Measurements from ENCODE around the gene COL16A1. TPM values are rescaled to one million over a fixed set of nuclear protein-coding genes. Genes with fewer than 3 reads are reported as not detected.

Gene COL16A1
- total and polyA plus RNA-seq, 7 experiments from 2014 or later = 0.31 to 0.37 TPM; not detected in 5

GRCh38 chr1:31620631-31621497 lies 83.0 kb downstream of the COL16A1 start:
- H3K27ac Mint-ChIP-seq = no peak overlapping the region
- no peaks in the 10 kb centered on the region for H3K4me1 ChIP-seq (ENCODE audit: control insufficient read depth in 2 of 2, insufficient read depth in 2 of 2, low read length in 2 of 2)
- no peak for ATAC-seq
- no peak overlapping the region for H3K4me3 ChIP-seq (ENCODE audit: low read length)
- H3K36me3 ChIP-seq (ENCODE audit: control insufficient read depth in 2 of 3, insufficient read depth in 3 of 3, low read length in 3 of 3) = no peaks in the 10 kb centered on the region
- H3K27me3 ChIP-seq (ENCODE audit: control insufficient read depth in 2 of 2, insufficient read depth in 2 of 2, low read length in 2 of 2) = peaks cover 0 to 3% of the 10 kb centered on the region in 2 donors
- no peak overlapping the region for H3K27ac ChIP-seq (ENCODE audit: low read depth, low read length)
- intact Hi-C loops (cut with micrococcal nuclease) = no loop called here
- no peaks in the 10 kb centered on the region for H3K9me3 ChIP-seq (ENCODE audit: control insufficient read depth in 2 of 3, low read length in 3 of 3)
- peaks cover 25 to 32% (median 26%) of the 10 kb centered on the region in 5 donors for H3K27me3 Mint-ChIP-seq
- ChIA-PET CTCF (no interaction called here), POLR2A (no interaction called here)
- peaks cover 0 to 7% (median 1%) of the 10 kb centered on the region in 5 donors for H3K36me3 Mint-ChIP-seq
- peaks cover 0 to 10% (median 8%) of the 10 kb centered on the region in 7 donors for H3K4me1 Mint-ChIP-seq
- no peak overlapping the region for H3K4me3 Mint-ChIP-seq
- DNase-seq = no peak
- no peaks in the 10 kb centered on the region for H3K9me3 Mint-ChIP-seq

- H3K27ac Mint-ChIP-seq = no peak overlapping the region
- H3K36me3 Mint-ChIP-seq = peaks cover 0 to 6% (median 0%) of the 10 kb centered on the region in 5 donors
- no peak for DNase-seq
- ChIA-PET CTCF (interaction anchor here (0.9 to 1.4 kb wide), 2 partner anchors 10 to 14 kb away, joined by 3 read pairs; no protein-coding TSS in a partner anchor), POLR2A (interaction anchor here (0.5 kb wide), 1 partner anchor 234 kb away, joined by 4 read pairs; no protein-coding TSS in a partner anchor)
- Histone ChIP-seq H3K4me3 (ENCODE audit: low read length) (no peak overlapping the region), H3K9me3 (ENCODE audit: control insufficient read depth in 2 of 3, low read length in 3 of 3) (no peaks in the 10 kb centered on the region), H3K36me3 (ENCODE audit: control insufficient read depth in 2 of 3, insufficient read depth in 3 of 3, low read length in 3 of 3) (no peaks in the 10 kb centered on the region), H3K27ac (ENCODE audit: low read depth, low read length) (no peak overlapping the region), H3K4me1 (ENCODE audit: control insufficient read depth in 2 of 2, insufficient read depth in 2 of 2, low read length in 2 of 2) (no peaks in the 10 kb centered on the region), H3K27me3 (ENCODE audit: control insufficient read depth in 2 of 2, insufficient read depth in 2 of 2, low read length in 2 of 2) (peaks cover 0 to 3% of the 10 kb centered on the region in 2 donors)
- peaks cover 29 to 37% (median 30%) of the 10 kb centered on the region in 5 donors for H3K27me3 Mint-ChIP-seq
- ATAC-seq = no peak
- peak overlapping the region in 4 of 10 donors; percentile 12 to 64 (median 59) for H3K4me3 Mint-ChIP-seq
- H3K9me3 Mint-ChIP-seq = no peaks in the 10 kb centered on the region
- intact Hi-C loops (cut with micrococcal nuclease) = loop anchor here in 1 of 2 donors (1.0 kb wide), 1 partner anchor 55 kb away; no protein-coding TSS in a partner anchor
- peaks cover 0 to 10% (median 6%) of the 10 kb centered on the region in 7 donors for H3K4me1 Mint-ChIP-seq
Measured at GRCh38 chr1:31618916-31619846, 84.6 kb downstream of the COL16A1 start.

GRCh38 chr1:31617916-31618746 lies 85.7 kb downstream of the COL16A1 start:
- DNase-seq = peak in 8 of 9 donors; percentile 22 to 46 (median 36)
- Histone ChIP-seq H3K4me1 (ENCODE audit: control insufficient read depth in 2 of 2, insufficient read depth in 2 of 2, low read length in 2 of 2) (no peaks in the 10 kb centered on the region), H3K27me3 (ENCODE audit: control insufficient read depth in 2 of 2, insufficient read depth in 2 of 2, low read length in 2 of 2) (peaks cover 0 to 3% of the 10 kb centered on the region in 2 donors), H3K27ac (ENCODE audit: low read depth, low read length) (no peak overlapping the region), H3K36me3 (ENCODE audit: control insufficient read depth in 2 of 3, insufficient read depth in 3 of 3, low read length in 3 of 3) (no peaks in the 10 kb centered on the region), H3K9me3 (ENCODE audit: control insufficient read depth in 2 of 3, low read length in 3 of 3) (no peaks in the 10 kb centered on the region), H3K4me3 (ENCODE audit: low read length) (peak overlapping the region; percentile 24)
- CTCF ChIA-PET = interaction anchor here (0.9 to 1.4 kb wide), 2 partner anchors 9 to 15 kb away, joined by 3 read pairs; no protein-coding TSS in a partner anchor
- POLR2A ChIA-PET = interaction anchor here (0.5 kb wide), 1 partner anchor 235 kb away, joined by 4 read pairs; no protein-coding TSS in a partner anchor
- no peaks in the 10 kb centered on the region for H3K36me3 Mint-ChIP-seq
- peaks cover 29 to 37% (median 30%) of the 10 kb centered on the region in 5 donors for H3K27me3 Mint-ChIP-seq
- no peaks in the 10 kb centered on the region for H3K9me3 Mint-ChIP-seq
- H3K4me1 Mint-ChIP-seq = peaks cover 0 to 10% (median 5%) of the 10 kb centered on the region in 7 donors
- ATAC-seq = peak; percentile 77
- intact Hi-C loops (cut with micrococcal nuclease) = loop anchor here in 1 of 2 donors (1.0 kb wide), 1 partner anchor 54 kb away; no protein-coding TSS in a partner anchor
- no peak overlapping the region for H3K27ac Mint-ChIP-seq
- H3K4me3 Mint-ChIP-seq = peak overlapping the region in 7 of 10 donors; percentile 33 to 63 (median 51)

- Mint-ChIP-seq H3K27me3 (peaks cover 29 to 37% (median 33%) of the 10 kb centered on the region in 5 donors), H3K27ac (peak within 1 kb of the TSS in 1 of 9 donors; percentile 59), H3K4me1 (peaks cover 0 to 10% (median 5%) of the 10 kb centered on the region in 7 donors), H3K9me3 (no peaks in the 10 kb centered on the region), H3K4me3 (peak within 1 kb of the TSS; percentile 29 to 86 (median 74)), H3K36me3 (no peaks in the 10 kb centered on the region)
- Histone ChIP-seq H3K4me1 (ENCODE audit: control insufficient read depth in 2 of 2, insufficient read depth in 2 of 2, low read length in 2 of 2) (no peaks in the 10 kb centered on the region), H3K27ac (ENCODE audit: low read depth, low read length) (no peak within 1 kb of the TSS), H3K27me3 (ENCODE audit: control insufficient read depth in 2 of 2, insufficient read depth in 2 of 2, low read length in 2 of 2) (peaks cover 0 to 3% of the 10 kb centered on the region in 2 donors), H3K36me3 (ENCODE audit: control insufficient read depth in 2 of 3, insufficient read depth in 3 of 3, low read length in 3 of 3) (no peaks in the 10 kb centered on the region), H3K4me3 (ENCODE audit: low read length) (peak within 1 kb of the TSS; percentile 24), H3K9me3 (ENCODE audit: control insufficient read depth in 2 of 3, low read length in 3 of 3) (no peaks in the 10 kb centered on the region)
- POLR2A ChIA-PET = no interaction called here
- ATAC-seq = peak; percentile 18
- no peak for DNase-seq
- CTCF ChIA-PET = interaction anchor here (1.4 kb wide), 1 partner anchor 8 kb away, joined by 3 read pairs; no protein-coding TSS in a partner anchor
- intact Hi-C loops (cut with micrococcal nuclease) = no loop called here
Measured at GRCh38 chr1:31617218-31617915, 86.5 kb downstream of the COL16A1 start, which contains the start of gene HCRTR1. Gene HCRTR1 (plus strand): TSS chr1:31617689. CDS start chr1:31619193, 1,504 bp downstream.

GRCh38 chr1:31615939-31616338 lies 87.9 kb downstream of the COL16A1 start:
- Histone ChIP-seq H3K36me3 (ENCODE audit: control insufficient read depth in 2 of 3, insufficient read depth in 3 of 3, low read length in 3 of 3) (no peaks in the 10 kb centered on the region), H3K27ac (ENCODE audit: low read depth, low read length) (no peak overlapping the region), H3K4me3 (ENCODE audit: low read length) (no peak overlapping the region), H3K27me3 (ENCODE audit: control insufficient read depth in 2 of 2, insufficient read depth in 2 of 2, low read length in 2 of 2) (peaks cover 0 to 3% of the 10 kb centered on the region in 2 donors), H3K4me1 (ENCODE audit: control insufficient read depth in 2 of 2, insufficient read depth in 2 of 2, low read length in 2 of 2) (no peaks in the 10 kb centered on the region), H3K9me3 (ENCODE audit: control insufficient read depth in 2 of 3, low read length in 3 of 3) (no peaks in the 10 kb centered on the region)
- POLR2A ChIA-PET = no interaction called here
- DNase-seq (no peak), ATAC-seq (no peak)
- no peak overlapping the region for H3K27ac Mint-ChIP-seq
- peaks cover 0 to 10% (median 5%) of the 10 kb centered on the region in 7 donors for H3K4me1 Mint-ChIP-seq
- H3K27me3 Mint-ChIP-seq = peaks cover 29 to 37% (median 33%) of the 10 kb centered on the region in 5 donors
- CTCF ChIA-PET = no interaction called here
- intact Hi-C loops (cut with micrococcal nuclease) = no loop called here
- no peak overlapping the region for H3K4me3 Mint-ChIP-seq
- H3K36me3 Mint-ChIP-seq = no peaks in the 10 kb centered on the region
- H3K9me3 Mint-ChIP-seq = no peaks in the 10 kb centered on the region

Data from naive thymus-derived CD4-positive, alpha-beta T cell (primary cell).